ENCODE data around the gene TMCO4. TPM values are rescaled to one million over a fixed set of nuclear protein-coding genes. Genes with fewer than 3 reads are reported as not detected.
A peak's percentile ranks its signal among the peaks of the same experiment; 100 is the strongest.

Gene TMCO4
- total RNA-seq, 1 experiment from 2014 or later: 15.1 TPM

GRCh38 chr1:19812875-19813642, 13.3 kb upstream of the TMCO4 start:
- H3K9me3 ChIP-seq: no peaks in the 10 kb centered on the region
- no peaks in the 10 kb centered on the region for H3K36me3 ChIP-seq (ENCODE audit: control insufficient read depth, insufficient read depth, low read length)
- Mint-ChIP-seq H3K9me3 (ENCODE audit: unreplicated experiment) (no peaks in the 10 kb centered on the region), H3K4me1 (ENCODE audit: low read depth, unreplicated experiment) (peaks cover 13% of the 10 kb centered on the region), H3K36me3 (ENCODE audit: insufficient read depth, unreplicated experiment) (no peaks in the 10 kb centered on the region), H3K4me3 (ENCODE audit: unreplicated experiment) (no peak overlapping the region), H3K27ac (ENCODE audit: unreplicated experiment) (no peak overlapping the region), H3K27me3 (ENCODE audit: insufficient read depth, unreplicated experiment) (no peaks in the 10 kb centered on the region)
- no peak overlapping the region for H3K4me3 ChIP-seq (ENCODE audit: low read depth, low read length)
- ChIA-PET POLR2A (interaction anchor here (0.5 kb wide), 1 partner anchor 51 kb away, joined by 10 read pairs; no protein-coding TSS in a partner anchor), CTCF (no interaction called here)
- no peak for TF ChIP-seq CTCF (IDR thresholded peaks at IDR 0.05; ENCODE audit: insufficient read depth in 1 of 2, low read depth in 1 of 2, low read length in 1 of 2, severe bottlenecking in 1 of 2, unreplicated experiment in 1 of 2)
- H3K4me1 ChIP-seq: peaks cover 17% of the 10 kb centered on the region
- intact Hi-C loops (cut with micrococcal nuclease; ENCODE audit: unreplicated experiment): loop anchor here (10.0 kb wide), 1 partner anchor 52 kb away; no protein-coding TSS in a partner anchor
- no peak for DNase-seq
- no TSS peak for BruUV-seq (replicated peaks)
- H3K27me3 ChIP-seq (replicated peaks; ENCODE audit: control insufficient read depth, insufficient read depth, low read length): no peaks in the 10 kb centered on the region

- DNase-seq: peak in 1 of 2 experiments; percentile 29
- Mint-ChIP-seq H3K27ac (ENCODE audit: unreplicated experiment) (no peak overlapping the region), H3K9me3 (ENCODE audit: unreplicated experiment) (no peaks in the 10 kb centered on the region), H3K36me3 (ENCODE audit: insufficient read depth, unreplicated experiment) (no peaks in the 10 kb centered on the region), H3K27me3 (ENCODE audit: insufficient read depth, unreplicated experiment) (no peaks in the 10 kb centered on the region), H3K4me3 (ENCODE audit: unreplicated experiment) (no peak overlapping the region), H3K4me1 (ENCODE audit: low read depth, unreplicated experiment) (peaks cover 8% of the 10 kb centered on the region)
- Histone ChIP-seq H3K4me3 (ENCODE audit: low read depth, low read length) (no peak overlapping the region), H3K36me3 (ENCODE audit: control insufficient read depth, insufficient read depth, low read length) (no peaks in the 10 kb centered on the region), H3K27me3 (replicated peaks; ENCODE audit: control insufficient read depth, insufficient read depth, low read length) (no peaks in the 10 kb centered on the region), H3K9me3 (no peaks in the 10 kb centered on the region), H3K4me1 (peaks cover 17% of the 10 kb centered on the region)
- no TSS peak for BruUV-seq (replicated peaks)
- ChIA-PET CTCF (no interaction called here), POLR2A (no interaction called here)
- intact Hi-C loops (cut with micrococcal nuclease; ENCODE audit: unreplicated experiment): loop anchor here (2.0 to 10.0 kb wide), 2 partner anchors 49 to 53 kb away; no protein-coding TSS in a partner anchor
- peak; percentile 24 to 35 for TF ChIP-seq CTCF (IDR thresholded peaks at IDR 0.05; ENCODE audit: insufficient read depth in 1 of 2, low read depth in 1 of 2, low read length in 1 of 2, severe bottlenecking in 1 of 2, unreplicated experiment in 1 of 2)
These were observed 11.6 kb upstream of the TMCO4 start for GRCh38 chr1:19811206-19811851.

GRCh38 chr1:19809044-19809750, 9.5 kb upstream of the TMCO4 start:
- intact Hi-C loops (cut with micrococcal nuclease; ENCODE audit: unreplicated experiment): no loop called here
- CTCF ChIA-PET: interaction anchor here (0.7 kb wide), 1 partner anchor 106 kb away, joined by 3 read pairs; no protein-coding TSS in a partner anchor

More at GRCh38 chr1:19809044-19809750, 9.5 kb upstream of the TMCO4 start:
- no peaks in the 10 kb centered on the region for H3K4me1 ChIP-seq
- POLR2A ChIA-PET: no interaction called here
- H3K36me3 Mint-ChIP-seq (ENCODE audit: insufficient read depth, unreplicated experiment): no peaks in the 10 kb centered on the region
- BruUV-seq (replicated peaks): no TSS peak
- no peaks in the 10 kb centered on the region for H3K27me3 ChIP-seq (replicated peaks; ENCODE audit: control insufficient read depth, insufficient read depth, low read length)
- H3K4me1 Mint-ChIP-seq (ENCODE audit: low read depth, unreplicated experiment): no peaks in the 10 kb centered on the region
- H3K9me3 ChIP-seq: no peaks in the 10 kb centered on the region
- TF ChIP-seq CTCF (IDR thresholded peaks at IDR 0.05; ENCODE audit: insufficient read depth in 1 of 2, low read depth in 1 of 2, low read length in 1 of 2, severe bottlenecking in 1 of 2, unreplicated experiment in 1 of 2): no peak
- no peak overlapping the region for H3K4me3 ChIP-seq (ENCODE audit: low read depth, low read length)
- H3K4me3 Mint-ChIP-seq (ENCODE audit: unreplicated experiment): no peak overlapping the region
- no peaks in the 10 kb centered on the region for H3K9me3 Mint-ChIP-seq (ENCODE audit: unreplicated experiment)
- H3K36me3 ChIP-seq (ENCODE audit: control insufficient read depth, insufficient read depth, low read length): no peaks in the 10 kb centered on the region
- no peaks in the 10 kb centered on the region for H3K27me3 Mint-ChIP-seq (ENCODE audit: insufficient read depth, unreplicated experiment)
- no peak overlapping the region for H3K27ac Mint-ChIP-seq (ENCODE audit: unreplicated experiment)
- peak in 1 of 2 experiments; percentile 8 for DNase-seq
